AG10803 (cell line): ENCODE results near the gene NCOA6.
"Not testable (repeated sequence)": the region's sequence is repeated elsewhere in the genome, so short reads cannot be mapped to it uniquely, and the experiment has no call there.

Experiments
- DNase-seq: peaks from one replicate; pipeline ENCODE4 v3.0.0; 2010; ENCODE audit warnings: low read depth
- H3K4me3 ChIP-seq: 2 replicates; pipeline ENCODE4 v1.5.1; 2011; ENCODE audit warnings: mild to moderate bottlenecking, low read length, control low read depth
- CTCF ChIP-seq: conservative IDR thresholded peaks from 2 replicates; pipeline ENCODE4 v1.5.1; 2011; ENCODE audit warnings: mild to moderate bottlenecking, low read length, control low read depth, inconsistent platforms

NCOA6 gene

GRCh38 chr20:34815636-34816035 is 9.8 kb downstream of the NCOA6 start:
- H3K4me3 ChIP-seq, result no peak overlapping the region
- peak; percentile 56 for DNase-seq
- TF ChIP-seq CTCF, result no peak

GRCh38 chr20:34808583-34808982 is 16.9 kb downstream of the NCOA6 start:
- no peak for DNase-seq
- no peak for TF ChIP-seq CTCF
- H3K4me3 ChIP-seq, result no peak overlapping the region

GRCh38 chr20:34807944-34808465 is 17.4 kb downstream of the NCOA6 start:
- H3K4me3 ChIP-seq, DNase-seq: not testable (repeated sequence)

- no peak for TF ChIP-seq CTCF
- H3K4me3 ChIP-seq, result no peak overlapping the region
- DNase-seq, result no peak
These were observed 19.2 kb downstream of the NCOA6 start for GRCh38 chr20:34806255-34806654.

- no peak for TF ChIP-seq CTCF
- H3K4me3 ChIP-seq, result no peak overlapping the region
- no peak for DNase-seq
These were observed 26.6 kb downstream of the NCOA6 start for GRCh38 chr20:34798871-34799270.

- H3K4me3 ChIP-seq, result no peak overlapping the region
- no peak for TF ChIP-seq CTCF
- no peak for DNase-seq
These were observed 27.1 kb downstream of the NCOA6 start for GRCh38 chr20:34798328-34798727.

- DNase-seq, result no peak
- no peak for TF ChIP-seq CTCF
- no peak overlapping the region for H3K4me3 ChIP-seq
These were observed 28.1 kb downstream of the NCOA6 start for GRCh38 chr20:34797012-34797995.
